ENCODE measurements around the gene KCNK13. TPM values are rescaled to one million over a fixed set of nuclear protein-coding genes. Genes with fewer than 3 reads are reported as not detected.

Gene KCNK13
- total RNA-seq, 1 donor from 2014 or later: 3.2 TPM

- H3K36me3 Mint-ChIP-seq: peaks cover 20% of the 10 kb centered on the region
- no peak overlapping the region for H3K27ac Mint-ChIP-seq
- no peaks in the 10 kb centered on the region for H3K9me3 Mint-ChIP-seq
- no peak for DNase-seq (ENCODE audit: extremely low spot score, unreplicated experiment)
- peaks cover 8% of the 10 kb centered on the region for H3K4me1 Mint-ChIP-seq (ENCODE audit: unreplicated experiment)
- H3K4me3 Mint-ChIP-seq: no peak overlapping the region
- TF ChIP-seq CTCF (conservative IDR thresholded peaks at IDR 0.05): no peak
- H3K27me3 Mint-ChIP-seq: no peaks in the 10 kb centered on the region
These were observed 19.1 kb upstream of the KCNK13 start for GRCh38 chr14:90042496-90043252.

- H3K27ac Mint-ChIP-seq: no peak overlapping the region
- H3K36me3 Mint-ChIP-seq: peaks cover 13% of the 10 kb centered on the region
- DNase-seq (ENCODE audit: extremely low spot score, unreplicated experiment): no peak
- no peak overlapping the region for H3K4me3 Mint-ChIP-seq
- peaks cover under 1% of the 10 kb centered on the region for H3K27me3 Mint-ChIP-seq
- no peaks in the 10 kb centered on the region for H3K9me3 Mint-ChIP-seq
- TF ChIP-seq CTCF (conservative IDR thresholded peaks at IDR 0.05): no peak
- peaks cover 8% of the 10 kb centered on the region for H3K4me1 Mint-ChIP-seq (ENCODE audit: unreplicated experiment)
These were observed 16.2 kb upstream of the KCNK13 start for GRCh38 chr14:90045616-90046015.

- Mint-ChIP-seq H3K27me3 (peaks cover 33% of the 10 kb centered on the region), H3K36me3 (peaks cover 3% of the 10 kb centered on the region), H3K9me3 (no peaks in the 10 kb centered on the region)
These were observed 12.4 kb upstream of the KCNK13 start for GRCh38 chr14:90049390-90049789.

GRCh38 chr14:90050271-90050670, 11.5 kb upstream of the KCNK13 start:
- Mint-ChIP-seq H3K27me3 (peaks cover 42% of the 10 kb centered on the region), H3K36me3 (peaks cover 3% of the 10 kb centered on the region), H3K4me1 (ENCODE audit: unreplicated experiment) (no peaks in the 10 kb centered on the region), H3K9me3 (no peaks in the 10 kb centered on the region), H3K27ac (no peak overlapping the region), H3K4me3 (no peak overlapping the region)
- no peak for DNase-seq (ENCODE audit: extremely low spot score, unreplicated experiment)
- TF ChIP-seq CTCF (conservative IDR thresholded peaks at IDR 0.05): no peak

More at GRCh38 chr14:90049390-90049789, 12.4 kb upstream of the KCNK13 start:
- Mint-ChIP-seq H3K27ac (no peak overlapping the region), H3K4me1 (ENCODE audit: unreplicated experiment) (no peaks in the 10 kb centered on the region), H3K4me3 (no peak overlapping the region)
- DNase-seq (ENCODE audit: extremely low spot score, unreplicated experiment): no peak
- TF ChIP-seq CTCF (conservative IDR thresholded peaks at IDR 0.05): no peak

DNA sequence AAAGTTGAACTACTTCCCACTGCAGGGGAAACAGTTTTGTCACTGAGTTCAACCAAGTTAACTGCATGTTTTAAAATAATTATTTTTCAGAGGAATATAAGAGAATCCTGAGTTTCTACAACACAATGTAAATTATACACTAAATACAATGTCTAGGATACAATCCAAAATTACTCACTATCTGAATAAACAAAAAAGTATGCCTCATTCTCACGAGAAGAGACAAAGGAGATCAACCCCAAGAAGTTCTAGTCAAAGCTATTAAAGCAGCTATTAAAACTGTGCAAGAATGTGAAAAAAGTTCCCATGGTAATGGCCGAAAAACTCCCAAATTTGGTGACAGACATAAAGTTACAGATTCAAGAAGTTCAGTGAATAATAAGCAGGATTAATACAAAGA, 8.8 kb upstream of the KCNK13 start:
- Mint-ChIP-seq H3K27ac (no peak overlapping the region), H3K36me3 (no peaks in the 10 kb centered on the region), H3K4me3 (no peak overlapping the region), H3K27me3 (peaks cover 64% of the 10 kb centered on the region), H3K9me3 (no peaks in the 10 kb centered on the region), H3K4me1 (ENCODE audit: unreplicated experiment) (no peaks in the 10 kb centered on the region)
- no peak for TF ChIP-seq CTCF (conservative IDR thresholded peaks at IDR 0.05)
- DNase-seq (ENCODE audit: extremely low spot score, unreplicated experiment): no peak

All from type B pancreatic cell (in vitro differentiated cells).